HCT116 (cell line): ENCODE data around the gene CNNM3. TPM values are rescaled to one million over a fixed set of nuclear protein-coding genes. Genes with fewer than 3 reads are reported as not detected.
A peak's percentile ranks its signal among the peaks of the same experiment; 100 is the strongest.

ENCODE experiments used
- ATAC-seq: fragments of 200-7000 bp; cut with Tn5 transposase; 2 replicates; pipeline ENCODE4 v1.9.1; 2020; ENCODE audit warnings: mild to moderate bottlenecking, moderate library complexity
- BruUV-seq: library from RNA; stranded (reverse); fragments of 400-500 nt; replicated peaks from 2 replicates; lab custom pipeline; 2021; lab: Mats Ljungman, UMichigan
- CTCF ChIA-PET: fragments of 300-600 bp; sonication (Branson Sonifier 250); formaldehyde crosslinking; loops from one replicate; lab custom pipeline; 2021; ENCODE audit warnings: antibody characterized with exemption; lab: Charles Lee
- POLR2A ChIA-PET: fragments of 300-600, 350-600 bp; sonication (Branson Sonifier 250); formaldehyde crosslinking; loops from one replicate; lab custom pipeline; 2021; ENCODE audit warnings: antibody characterized with exemption; lab: Charles Lee
- RAD21 ChIA-PET, 2 experiments: fragments of 300-600 bp; sonication (Branson Sonifier 250); formaldehyde crosslinking; loops; one replicate each; lab custom pipeline; 2023; ENCODE audit warnings: low total read pairs in 2 of 2; ENCODE audit not compliant: uncharacterized antibody in 2 of 2, unreplicated experiment in 2 of 2, low non-redundant PET in 1 of 2; lab: Charles Lee
- DNase-seq: peaks from one replicate; pipeline ENCODE4 v3.0.0-alpha.2; 2010; ENCODE audit warnings: low read depth, low spot score
- H2AFZ ChIP-seq: fragments of 200-600 bp; shearing (Covaris generic), sonication (generic); 2 replicates; pipeline ENCODE4 v1.6.1; 2017; ENCODE audit warnings: low read depth, mixed run types, mixed read lengths, antibody characterized with exemption, low read length; ENCODE audit not compliant: poor library complexity, severe bottlenecking
- H3K27ac ChIP-seq: 2 replicates; pipeline ENCODE4 v1.5.1; 2012; ENCODE audit warnings: low read depth, low read length
- H3K27me3 ChIP-seq: fragments of 200-600 bp; sonication (generic); 2 replicates; pipeline ENCODE4 v1.6.1; 2016; ENCODE audit warnings: mixed run types, low read length, mixed read lengths; ENCODE audit not compliant: insufficient read depth
- H3K36me3 ChIP-seq, 2 experiments: fragments of 200-500 bp in 1 of 2; fragments of 200-600 bp in 1 of 2; sonication (Bioruptor generic) in 1 of 2; sonication (generic) in 1 of 2; 2 replicates each; pipeline versions ENCODE4 v1.5.1 to v1.6.1; 2014 to 2016; ENCODE audit warnings: low read length in 2 of 2, inconsistent platforms in 1 of 2, mixed read lengths in 1 of 2, mixed run types in 1 of 2; ENCODE audit not compliant: insufficient read depth in 2 of 2, control insufficient read depth in 1 of 2
- H3K4me1 ChIP-seq, 2 experiments: fragments of 200-600 bp in 1 of 2; sonication (generic) in 1 of 2; 2 replicates each; pipeline versions ENCODE4 v1.5.1 to v1.6.1; 2012 to 2017; ENCODE audit warnings: low read length in 2 of 2, inconsistent platforms in 1 of 2, mild to moderate bottlenecking in 1 of 2, mixed read lengths in 1 of 2, mixed run types in 1 of 2, moderate library complexity in 1 of 2; ENCODE audit not compliant: insufficient read depth in 2 of 2, control insufficient read depth in 1 of 2
- H3K4me2 ChIP-seq: fragments of 200-600 bp; sonication (generic); 2 replicates; pipeline ENCODE4 v1.6.1; 2017; ENCODE audit warnings: mixed run types, low read length, mixed read lengths
- H3K4me3 ChIP-seq, 2 experiments: fragments of 200-600 bp in 1 of 2; sonication (generic) in 1 of 2; replicated peaks in 1 of 2; 2 replicates each; pipeline ENCODE4 v1.5.1; 2011 to 2016; ENCODE audit warnings: low read length in 2 of 2, control low read depth in 1 of 2, low read depth in 1 of 2, mild to moderate bottlenecking in 1 of 2, mixed read lengths in 1 of 2, mixed run types in 1 of 2
- H3K79me2 ChIP-seq: fragments of 200-600 bp; sonication (generic); 2 replicates; pipeline ENCODE4 v1.6.1; 2017; ENCODE audit warnings: mild to moderate bottlenecking, mixed run types, low read length, moderate library complexity, mixed read lengths; ENCODE audit not compliant: insufficient read depth
- H3K9ac ChIP-seq: fragments of 200-600 bp; sonication (generic); 2 replicates; pipeline ENCODE4 v1.6.1; 2016; ENCODE audit warnings: low read length, mixed read lengths
- H3K9me2 ChIP-seq: fragments of 200-600 bp; sonication (generic), shearing (Covaris generic); 2 replicates; pipeline ENCODE4 v1.6.1; 2017; ENCODE audit warnings: mixed run types, mild to moderate bottlenecking, moderate library complexity; ENCODE audit not compliant: insufficient read depth
- H3K9me3 ChIP-seq, 2 experiments: fragments of 200-500 bp in 1 of 2; fragments of 200-600 bp in 1 of 2; sonication (Bioruptor generic) in 1 of 2; sonication (generic) in 1 of 2; 2 replicates each; pipeline ENCODE4 v1.6.1; 2014 to 2017; ENCODE audit warnings: low read length in 2 of 2, mixed read lengths in 2 of 2, inconsistent platforms in 1 of 2, low read depth in 1 of 2, mild to moderate bottlenecking in 1 of 2, mixed run types in 1 of 2, moderate library complexity in 1 of 2; ENCODE audit not compliant: control insufficient read depth in 1 of 2, insufficient read depth in 1 of 2
- H4K20me1 ChIP-seq: fragments of 200-600 bp; sonication (generic), shearing (Covaris generic); 2 replicates; pipeline ENCODE4 v1.6.1; 2017; ENCODE audit warnings: mixed run types, mild to moderate bottlenecking, moderate library complexity; ENCODE audit not compliant: insufficient read depth
- CBX3 ChIP-seq: IDR thresholded peaks from 2 replicates; pipeline ENCODE4 v1.6.1; 2012; ENCODE audit warnings: low read depth
- CEBPB ChIP-seq: IDR thresholded peaks from 2 replicates; pipeline ENCODE4 v1.6.1; 2012; ENCODE audit warnings: low read depth
- ELF1 ChIP-seq: IDR thresholded peaks from 2 replicates; pipeline ENCODE4 v1.6.1; 2012; ENCODE audit warnings: low read depth, borderline replicate concordance
- EZH2 ChIP-seq: fragments of 200-600 bp; sonication (generic); IDR thresholded peaks from 2 replicates; pipeline ENCODE4 v1.6.1; 2017; ENCODE audit warnings: antibody characterized with exemption, mixed run types
- FOSL1 ChIP-seq: IDR thresholded peaks from 2 replicates; pipeline ENCODE4 v1.6.1; 2012; ENCODE audit warnings: low read depth
- MAX ChIP-seq: IDR thresholded peaks from 2 replicates; pipeline ENCODE4 v1.6.1; 2012
- POLR2A ChIP-seq: IDR thresholded peaks from 2 replicates; pipeline ENCODE4 v1.7.0; 2011; ENCODE audit warnings: borderline replicate concordance; ENCODE audit not compliant: insufficient read depth, insufficient read length; ENCODE audit errors: extremely low read depth
- POLR2AphosphoS5 ChIP-seq: IDR thresholded peaks from 2 replicates; pipeline ENCODE4 v1.6.1; 2011; ENCODE audit warnings: mild to moderate bottlenecking, low read depth, low read length, moderate library complexity
- RAD21 ChIP-seq: IDR thresholded peaks from 2 replicates; pipeline ENCODE4 v1.6.1; 2012; ENCODE audit warnings: low read depth, mild to moderate bottlenecking
- REST ChIP-seq: IDR thresholded peaks from 2 replicates; pipeline ENCODE4 v1.6.1; 2012; ENCODE audit warnings: low read depth
- SP1 ChIP-seq: IDR thresholded peaks from 2 replicates; pipeline ENCODE4 v1.6.1; 2012; ENCODE audit warnings: low read depth
- SRF ChIP-seq: IDR thresholded peaks from 2 replicates; pipeline ENCODE4 v1.6.1; 2012; ENCODE audit warnings: low read depth
- TCF7L2 ChIP-seq: IDR thresholded peaks from 2 replicates; pipeline ENCODE4 v1.7.0; 2011; ENCODE audit warnings: borderline replicate concordance, inconsistent platforms; ENCODE audit not compliant: insufficient read depth, insufficient read length; ENCODE audit errors: extremely low read depth
- ZBTB33 ChIP-seq: IDR thresholded peaks from 2 replicates; pipeline ENCODE4 v1.6.1; 2011; ENCODE audit warnings: mild to moderate bottlenecking, low read length, moderate library complexity; ENCODE audit not compliant: insufficient replicate concordance; ENCODE audit errors: extremely low read depth
- intact Hi-C: fragments of 100-400 bp; cut with micrococcal nuclease; formaldehyde crosslinking; loops from 2 replicates; pipeline ENCODE4 v1.10.0; 2022
- total RNA-seq: library from RNA; stranded (reverse); gene quantifications from one replicate; pipeline ENCODE4 v1.2.1, GENCODE V29; 2021; ENCODE audit not compliant: unreplicated experiment

CNNM3 gene
- total RNA-seq, 1 experiment from 2014 or later: 31.1 TPM

GRCh38 chr2:96867756-96868554, 51.9 kb downstream of the CNNM3 start:
- TSS peak; percentile 53 for BruUV-seq

More at GRCh38 chr2:96867756-96868554, 51.9 kb downstream of the CNNM3 start:
- Histone ChIP-seq H3K4me3 (peak overlapping the region; percentile 66 to 82), H3K79me2 (peaks cover 25% of the 10 kb centered on the region; the same call in 1 of the 2 replicates), H3K9ac (peak overlapping the region; percentile 92), H2AFZ (no peak overlapping the region), H3K27ac (peak overlapping the region; percentile 93), H3K9me2 (no peaks in the 10 kb centered on the region), H4K20me1 (no peaks in the 10 kb centered on the region), H3K4me2 (peak overlapping the region; percentile 95), H3K4me1 (peaks cover 15 to 29% of the 10 kb centered on the region in 2 experiments), H3K27me3 (no peaks in the 10 kb centered on the region), H3K36me3 (peaks cover 15 to 16% of the 10 kb centered on the region in 2 experiments), H3K9me3 (no peaks in the 10 kb centered on the region)
- peak; percentile 2; the same call in 1 of the 2 replicates for ATAC-seq
- ChIA-PET POLR2A (interaction anchor here (1.0 to 2.3 kb wide), 2 partner anchors 10 to 71 kb away, joined by 4 to 20 read pairs; partner anchors contain the start of gene ANKRD39), CTCF (interaction anchor here (1.0 to 1.9 kb wide), 4 partner anchors 10 to 308 kb away, joined by 3 to 17 read pairs (median 6); partner anchors contain the start of gene ANKRD39), RAD21 (interaction anchor here in 1 of 2 experiments (0.7 to 1.2 kb wide), 2 partner anchors 9 to 83 kb away, joined by 6 to 8 read pairs; partner anchors contain the start of gene ANKRD39)
- TF ChIP-seq POLR2AphosphoS5 (no peak), POLR2A (no peak), ELF1 (no peak), MAX (no peak), RAD21 (no peak), CBX3 (no peak), EZH2 (no peak), FOSL1 (no peak), ZBTB33 (no peak), SP1 (no peak), CEBPB (no peak), REST (no peak), SRF (no peak), TCF7L2 (no peak)
- DNase-seq: no peak
- intact Hi-C loops: loop anchor here (2.0 kb wide), 1 partner anchor 51 kb away; the partner anchor contains the start of gene CNNM3
